ENCODE measurements around the gene ZSCAN5C.

DNA sequence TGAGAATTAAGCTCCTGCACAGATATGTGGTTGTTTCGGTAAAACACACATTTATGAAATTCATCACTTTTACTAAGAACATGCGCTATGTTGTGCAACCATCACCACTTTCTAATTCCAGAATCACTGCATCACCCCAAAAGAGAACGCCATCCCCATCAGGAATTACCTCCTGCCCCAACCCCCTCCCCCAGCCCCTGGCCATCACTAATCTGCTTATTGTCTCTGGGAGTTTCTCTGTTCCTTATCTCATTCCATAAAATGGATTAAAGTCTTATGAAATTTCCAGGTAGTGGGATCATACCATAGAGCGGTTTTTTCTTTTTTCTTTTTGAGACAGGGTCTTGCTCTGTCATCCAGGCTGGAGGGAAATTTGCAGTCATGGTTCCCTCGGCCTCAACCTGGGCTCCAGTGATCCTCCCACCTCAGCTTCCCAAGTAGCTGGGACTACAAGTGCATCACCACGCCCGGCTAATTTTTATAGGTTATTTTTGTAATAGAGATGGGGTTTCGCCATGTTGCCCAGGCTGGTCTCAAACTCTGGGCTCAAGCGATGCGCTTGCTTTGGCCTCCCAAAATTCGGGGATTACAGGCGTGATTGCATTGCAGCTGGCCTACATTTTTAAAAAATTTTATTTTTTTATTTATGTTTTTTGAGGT lies 8.0 kb upstream of the ZSCAN5C start:
- TF ChIP-seq, protein P1, sequence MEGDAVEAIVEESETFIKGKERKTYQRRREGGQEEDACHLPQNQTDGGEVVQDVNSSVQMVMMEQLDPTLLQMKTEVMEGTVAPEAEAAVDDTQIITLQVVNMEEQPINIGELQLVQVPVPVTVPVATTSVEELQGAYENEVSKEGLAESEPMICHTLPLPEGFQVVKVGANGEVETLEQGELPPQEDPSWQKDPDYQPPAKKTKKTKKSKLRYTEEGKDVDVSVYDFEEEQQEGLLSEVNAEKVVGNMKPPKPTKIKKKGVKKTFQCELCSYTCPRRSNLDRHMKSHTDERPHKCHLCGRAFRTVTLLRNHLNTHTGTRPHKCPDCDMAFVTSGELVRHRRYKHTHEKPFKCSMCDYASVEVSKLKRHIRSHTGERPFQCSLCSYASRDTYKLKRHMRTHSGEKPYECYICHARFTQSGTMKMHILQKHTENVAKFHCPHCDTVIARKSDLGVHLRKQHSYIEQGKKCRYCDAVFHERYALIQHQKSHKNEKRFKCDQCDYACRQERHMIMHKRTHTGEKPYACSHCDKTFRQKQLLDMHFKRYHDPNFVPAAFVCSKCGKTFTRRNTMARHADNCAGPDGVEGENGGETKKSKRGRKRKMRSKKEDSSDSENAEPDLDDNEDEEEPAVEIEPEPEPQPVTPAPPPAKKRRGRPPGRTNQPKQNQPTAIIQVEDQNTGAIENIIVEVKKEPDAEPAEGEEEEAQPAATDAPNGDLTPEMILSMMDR (conservative IDR thresholded peaks at IDR 0.05; ENCODE audit: low read length), result no peak
- TF ChIP-seq EZH2phosphoT487 (IDR thresholded peaks at IDR 0.05; ENCODE audit: borderline replicate concordance), result no peak
